Panc1 (cell line): ENCODE results near the gene BRINP2. TPM values are rescaled to one million over a fixed set of nuclear protein-coding genes. Genes with fewer than 3 reads are reported as not detected.

Experiments
- ATAC-seq: fragments of 200-7000 bp; cut with Tn5 transposase; 2 replicates; pipeline ENCODE4 v1.9.1; 2020; ENCODE audit warnings: mild to moderate bottlenecking, moderate library complexity
- BruUV-seq: library from RNA; stranded (reverse); fragments of 400-500 nt; replicated peaks from 2 replicates; lab custom pipeline; 2021; lab: Mats Ljungman, UMichigan
- CTCF ChIA-PET: fragments of 300-600 bp; sonication (Branson Sonifier 250); formaldehyde crosslinking; loops from one replicate; lab custom pipeline; 2022; ENCODE audit warnings: antibody characterized with exemption; lab: Charles Lee
- POLR2A ChIA-PET: fragments of 300-600 bp; sonication (Branson Sonifier 250); formaldehyde crosslinking; loops from one replicate; lab custom pipeline; 2022; ENCODE audit warnings: antibody characterized with exemption; lab: Charles Lee
- DNase-seq: peaks from one replicate; pipeline ENCODE4 v3.0.0-alpha.2; 2010; ENCODE audit warnings: low read depth, low spot score
- H3K27ac ChIP-seq: 2 replicates; pipeline ENCODE4 v1.5.1; 2011; ENCODE audit warnings: mild to moderate bottlenecking, low read length, inconsistent platforms
- H3K27me3 ChIP-seq: fragments of 200-500 bp; sonication (Bioruptor generic); 2 replicates; pipeline ENCODE4 v1.6.0; 2014; ENCODE audit warnings: low read length, inconsistent platforms; ENCODE audit not compliant: control insufficient read depth, insufficient read depth
- H3K36me3 ChIP-seq: fragments of 200-500 bp; sonication (Bioruptor generic); 2 replicates; pipeline ENCODE4 v1.5.1; 2014; ENCODE audit warnings: inconsistent platforms, mild to moderate bottlenecking, low read length, moderate library complexity; ENCODE audit not compliant: control insufficient read depth, insufficient read depth
- H3K4me1 ChIP-seq: 2 replicates; pipeline ENCODE4 v1.5.1; 2011; ENCODE audit warnings: inconsistent platforms, mild to moderate bottlenecking, low read length, moderate library complexity; ENCODE audit not compliant: control insufficient read depth, insufficient read depth
- H3K4me3 ChIP-seq, 2 experiments: 2 replicates each; pipeline ENCODE4 v1.5.1; 2011 to 2012; ENCODE audit warnings: low read depth in 2 of 2, low read length in 2 of 2, mild to moderate bottlenecking in 2 of 2, inconsistent platforms in 1 of 2, moderate library complexity in 1 of 2
- H3K9me3 ChIP-seq: fragments of 200-500 bp; sonication (Bioruptor generic); 2 replicates; pipeline ENCODE4 v1.5.1; 2014; ENCODE audit warnings: low read depth, mild to moderate bottlenecking, inconsistent platforms, low read length, moderate library complexity; ENCODE audit not compliant: control insufficient read depth, insufficient read depth
- CTCF ChIP-seq: fragments of 450-650 bp; IDR thresholded peaks from 2 replicates; pipeline ENCODE4 v1.5.1; 2017; ENCODE audit warnings: mild to moderate bottlenecking
- POLR2AphosphoS5 ChIP-seq: IDR thresholded peaks from 2 replicates; pipeline ENCODE4 v1.6.1; 2012; ENCODE audit warnings: mild to moderate bottlenecking, low read depth, low read length, moderate library complexity
- REST ChIP-seq, 2 experiments: IDR thresholded peaks; 2 replicates each; pipeline ENCODE4 v1.6.1; 2011 to 2012; ENCODE audit warnings: low read depth in 2 of 2, control low read depth in 1 of 2, low read length in 1 of 2, mild to moderate bottlenecking in 1 of 2, moderate library complexity in 1 of 2; ENCODE audit not compliant: insufficient read depth in 1 of 2
- SIN3A ChIP-seq: IDR thresholded peaks from 2 replicates; pipeline ENCODE4 v1.6.1; 2012; ENCODE audit warnings: low read depth, mild to moderate bottlenecking, low read length, moderate library complexity, borderline replicate concordance; ENCODE audit not compliant: insufficient read depth
- TCF7L2 ChIP-seq: IDR thresholded peaks from 2 replicates; pipeline ENCODE4 v1.6.1; 2011; ENCODE audit warnings: mild to moderate bottlenecking, low read depth, low read length, inconsistent platforms
- in situ Hi-C: cut with HindIII; loops from 2 replicates; pipeline ENCODE4 v1.10.0; 2016; ENCODE audit warnings: low sequenced_read_pairs, low pct_unique_long_range_greater_than_20kb
- intact Hi-C: fragments of 100-400 bp; cut with micrococcal nuclease; formaldehyde crosslinking; loops from one replicate; pipeline ENCODE4 v1.10.0; 2022; ENCODE audit not compliant: unreplicated experiment
- total RNA-seq: library from RNA; stranded (reverse); gene quantifications from one replicate; pipeline ENCODE4 v1.2.1, GENCODE V29; 2021; ENCODE audit not compliant: unreplicated experiment

BRINP2 gene
- total RNA-seq, 1 experiment from 2014 or later, result not detected

GRCh38 chr1:177286396-177286795 lies 115.6 kb downstream of the BRINP2 start:
- ChIA-PET POLR2A (no interaction called here), CTCF (no interaction called here)
- no peaks in the 10 kb centered on the region for H3K4me1 ChIP-seq
- intact Hi-C loops (no loop called here), in situ Hi-C loops (no loop called here)
- no peak for TF ChIP-seq TCF7L2
- TF ChIP-seq REST (IDR thresholded peaks at IDR 0.05; ENCODE audit: insufficient read depth in 1 of 2, low read depth in 2 of 2, low read length in 1 of 2), result no peak
- TF ChIP-seq SIN3A, result no peak
- TF ChIP-seq CTCF, result no peak
- TF ChIP-seq POLR2AphosphoS5, result no peak
- ATAC-seq (no peak), DNase-seq (no peak)
- no peak overlapping the region for H3K27ac ChIP-seq
- H3K36me3 ChIP-seq, result no peaks in the 10 kb centered on the region
- no TSS peak for BruUV-seq
- no peak overlapping the region for H3K4me3 ChIP-seq
- H3K27me3 ChIP-seq, result no peaks in the 10 kb centered on the region; the same call in 1 of the 2 replicates
- no peaks in the 10 kb centered on the region for H3K9me3 ChIP-seq

- Histone ChIP-seq H3K4me1 (no peaks in the 10 kb centered on the region), H3K36me3 (no peaks in the 10 kb centered on the region), H3K9me3 (no peaks in the 10 kb centered on the region), H3K27me3 (no peaks in the 10 kb centered on the region), H3K27ac (no peak overlapping the region), H3K4me3 (no peak overlapping the region)
- ChIA-PET CTCF (no interaction called here), POLR2A (no interaction called here)
- intact Hi-C loops (no loop called here), in situ Hi-C loops (no loop called here)
- ATAC-seq (no peak), DNase-seq (no peak)
- TF ChIP-seq REST (IDR thresholded peaks at IDR 0.05; ENCODE audit: insufficient read depth in 1 of 2, low read depth in 2 of 2, low read length in 1 of 2) (no peak), POLR2AphosphoS5 (no peak), CTCF (no peak), SIN3A (no peak)
- BruUV-seq, result no TSS peak
Observed at GRCh38 chr1:177287270-177287669, 116.5 kb downstream of the BRINP2 start.
